ENCODE results near the gene PATZ1.

DNA sequence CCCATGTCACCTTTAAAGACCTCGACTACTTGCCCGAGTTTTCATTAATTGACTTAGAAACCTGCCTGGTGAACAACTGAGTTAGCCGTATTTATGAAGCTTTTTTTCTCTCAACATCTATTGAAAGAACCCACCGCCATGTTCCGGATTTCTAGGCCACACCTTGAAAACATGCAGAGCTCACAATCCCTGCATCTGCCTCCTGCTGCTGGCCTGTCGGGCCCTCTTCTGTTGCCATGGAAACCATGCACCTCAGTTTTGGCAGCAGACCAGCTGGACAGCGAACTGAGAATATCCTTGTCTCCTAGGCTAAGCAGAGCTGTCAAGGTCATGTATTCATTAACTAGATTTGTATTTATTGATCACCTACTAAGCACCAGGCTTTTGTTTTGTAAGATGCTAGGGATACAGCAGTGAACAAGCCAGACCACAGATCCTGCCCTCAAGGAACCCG is 4.3 kb upstream of the PATZ1 start:
- TF ChIP-seq, protein P1, sequence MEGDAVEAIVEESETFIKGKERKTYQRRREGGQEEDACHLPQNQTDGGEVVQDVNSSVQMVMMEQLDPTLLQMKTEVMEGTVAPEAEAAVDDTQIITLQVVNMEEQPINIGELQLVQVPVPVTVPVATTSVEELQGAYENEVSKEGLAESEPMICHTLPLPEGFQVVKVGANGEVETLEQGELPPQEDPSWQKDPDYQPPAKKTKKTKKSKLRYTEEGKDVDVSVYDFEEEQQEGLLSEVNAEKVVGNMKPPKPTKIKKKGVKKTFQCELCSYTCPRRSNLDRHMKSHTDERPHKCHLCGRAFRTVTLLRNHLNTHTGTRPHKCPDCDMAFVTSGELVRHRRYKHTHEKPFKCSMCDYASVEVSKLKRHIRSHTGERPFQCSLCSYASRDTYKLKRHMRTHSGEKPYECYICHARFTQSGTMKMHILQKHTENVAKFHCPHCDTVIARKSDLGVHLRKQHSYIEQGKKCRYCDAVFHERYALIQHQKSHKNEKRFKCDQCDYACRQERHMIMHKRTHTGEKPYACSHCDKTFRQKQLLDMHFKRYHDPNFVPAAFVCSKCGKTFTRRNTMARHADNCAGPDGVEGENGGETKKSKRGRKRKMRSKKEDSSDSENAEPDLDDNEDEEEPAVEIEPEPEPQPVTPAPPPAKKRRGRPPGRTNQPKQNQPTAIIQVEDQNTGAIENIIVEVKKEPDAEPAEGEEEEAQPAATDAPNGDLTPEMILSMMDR (IDR thresholded peaks at IDR 0.05), result no peak
- no peak for TF ChIP-seq JUN (IDR thresholded peaks at IDR 0.05)
- TF ChIP-seq, protein P2, sequence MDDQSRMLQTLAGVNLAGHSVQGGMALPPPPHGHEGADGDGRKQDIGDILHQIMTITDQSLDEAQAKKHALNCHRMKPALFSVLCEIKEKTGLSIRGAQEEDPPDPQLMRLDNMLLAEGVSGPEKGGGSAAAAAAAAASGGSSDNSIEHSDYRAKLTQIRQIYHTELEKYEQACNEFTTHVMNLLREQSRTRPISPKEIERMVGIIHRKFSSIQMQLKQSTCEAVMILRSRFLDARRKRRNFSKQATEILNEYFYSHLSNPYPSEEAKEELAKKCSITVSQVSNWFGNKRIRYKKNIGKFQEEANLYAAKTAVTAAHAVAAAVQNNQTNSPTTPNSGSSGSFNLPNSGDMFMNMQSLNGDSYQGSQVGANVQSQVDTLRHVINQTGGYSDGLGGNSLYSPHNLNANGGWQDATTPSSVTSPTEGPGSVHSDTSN (IDR thresholded peaks at IDR 0.05), result no peak
- TF ChIP-seq RAD21 (conservative IDR thresholded peaks at IDR 0.05 in 1 of 2, IDR thresholded peaks at IDR 0.05 in 1 of 2), result no peak
- TF ChIP-seq RFX5 (IDR thresholded peaks at IDR 0.05), result no peak

All from A549 (cell line).